22Rv1 (cell line): Measurements from ENCODE around the gene VIM.

Experiments
- H3K27ac ChIP-seq: fragments of 450-650 bp; 2 replicates; pipeline ENCODE4 v1.5.1; 2017
- ZFX ChIP-seq: fragments of 450-650 bp; IDR thresholded peaks from 2 replicates; pipeline ENCODE4 v1.6.1; 2017; ENCODE audit warnings: antibody characterized with exemption, borderline replicate concordance
- TF ChIP-seq, protein P1 (sequence below): fragments of 450-650 bp; IDR thresholded peaks from 2 replicates; pipeline ENCODE4 v1.5.1; 2017; ENCODE audit warnings: mild to moderate bottlenecking

Gene VIM

DNA sequence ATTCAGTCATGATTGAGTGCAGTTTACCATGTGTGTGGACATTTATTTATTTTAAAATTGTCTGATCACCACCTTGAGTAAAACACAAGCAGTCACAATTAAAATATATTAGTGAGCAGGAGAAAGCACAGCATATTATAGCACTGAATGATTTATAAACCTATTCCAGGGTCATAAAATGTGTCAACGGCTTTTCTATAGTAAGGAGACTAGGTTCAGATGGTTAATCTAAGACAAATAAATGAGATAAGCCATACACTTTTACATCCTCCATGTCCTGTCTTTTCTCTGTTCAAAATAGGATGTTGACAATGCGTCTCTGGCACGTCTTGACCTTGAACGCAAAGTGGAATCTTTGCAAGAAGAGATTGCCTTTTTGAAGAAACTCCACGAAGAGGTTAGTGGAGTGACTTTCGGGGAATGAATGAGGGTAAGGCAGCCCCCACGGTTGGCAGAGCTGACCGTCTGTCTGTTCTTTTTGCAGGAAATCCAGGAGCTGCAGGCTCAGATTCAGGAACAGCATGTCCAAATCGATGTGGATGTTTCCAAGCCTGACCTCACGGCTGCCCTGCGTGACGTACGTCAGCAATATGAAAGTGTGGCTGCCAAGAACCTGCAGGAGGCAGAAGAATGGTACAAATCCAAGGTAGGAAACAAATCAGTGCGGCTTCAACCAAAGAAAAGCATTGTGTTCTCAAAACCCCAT is 5.4 kb downstream of the VIM start:
- no peak for TF ChIP-seq ZFX
- H3K27ac ChIP-seq = no peak overlapping the region

DNA sequence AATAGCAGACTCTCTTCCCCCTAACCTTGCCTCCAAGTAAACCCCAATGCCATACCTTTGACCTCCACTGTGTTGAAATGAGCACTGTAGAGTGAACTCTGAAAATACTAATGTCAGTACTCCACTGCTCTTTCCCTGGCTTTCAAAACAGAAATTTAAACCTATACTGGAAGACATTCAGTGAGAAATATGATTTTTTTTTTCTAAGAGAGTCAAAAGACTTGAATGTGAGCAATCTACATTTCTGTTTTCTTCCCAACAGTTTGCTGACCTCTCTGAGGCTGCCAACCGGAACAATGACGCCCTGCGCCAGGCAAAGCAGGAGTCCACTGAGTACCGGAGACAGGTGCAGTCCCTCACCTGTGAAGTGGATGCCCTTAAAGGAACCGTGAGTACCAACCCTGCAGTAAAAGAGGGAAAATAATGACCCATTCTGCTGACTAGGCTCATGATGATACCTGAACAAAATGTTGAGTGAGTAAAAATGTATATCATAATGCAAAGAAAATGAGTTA is 6.4 kb downstream of the VIM start:
- H3K27ac ChIP-seq = no peak overlapping the region
- TF ChIP-seq, protein P1, sequence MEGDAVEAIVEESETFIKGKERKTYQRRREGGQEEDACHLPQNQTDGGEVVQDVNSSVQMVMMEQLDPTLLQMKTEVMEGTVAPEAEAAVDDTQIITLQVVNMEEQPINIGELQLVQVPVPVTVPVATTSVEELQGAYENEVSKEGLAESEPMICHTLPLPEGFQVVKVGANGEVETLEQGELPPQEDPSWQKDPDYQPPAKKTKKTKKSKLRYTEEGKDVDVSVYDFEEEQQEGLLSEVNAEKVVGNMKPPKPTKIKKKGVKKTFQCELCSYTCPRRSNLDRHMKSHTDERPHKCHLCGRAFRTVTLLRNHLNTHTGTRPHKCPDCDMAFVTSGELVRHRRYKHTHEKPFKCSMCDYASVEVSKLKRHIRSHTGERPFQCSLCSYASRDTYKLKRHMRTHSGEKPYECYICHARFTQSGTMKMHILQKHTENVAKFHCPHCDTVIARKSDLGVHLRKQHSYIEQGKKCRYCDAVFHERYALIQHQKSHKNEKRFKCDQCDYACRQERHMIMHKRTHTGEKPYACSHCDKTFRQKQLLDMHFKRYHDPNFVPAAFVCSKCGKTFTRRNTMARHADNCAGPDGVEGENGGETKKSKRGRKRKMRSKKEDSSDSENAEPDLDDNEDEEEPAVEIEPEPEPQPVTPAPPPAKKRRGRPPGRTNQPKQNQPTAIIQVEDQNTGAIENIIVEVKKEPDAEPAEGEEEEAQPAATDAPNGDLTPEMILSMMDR = no peak
- TF ChIP-seq ZFX = no peak

DNA sequence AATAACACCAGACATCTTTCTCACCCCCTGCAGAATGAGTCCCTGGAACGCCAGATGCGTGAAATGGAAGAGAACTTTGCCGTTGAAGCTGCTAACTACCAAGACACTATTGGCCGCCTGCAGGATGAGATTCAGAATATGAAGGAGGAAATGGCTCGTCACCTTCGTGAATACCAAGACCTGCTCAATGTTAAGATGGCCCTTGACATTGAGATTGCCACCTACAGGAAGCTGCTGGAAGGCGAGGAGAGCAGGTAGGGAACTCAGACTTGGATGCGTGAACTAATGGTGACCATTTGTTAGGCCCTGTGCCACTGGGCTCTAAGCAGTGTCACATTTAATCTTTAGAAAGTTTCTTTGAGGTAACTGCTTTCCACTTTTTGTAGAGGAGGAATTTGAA is 7.1 kb downstream of the VIM start:
- TF ChIP-seq, protein P1 = peak; percentile 19; the same call in 1 of the 2 replicates
- no peak for TF ChIP-seq ZFX
- H3K27ac ChIP-seq = no peak overlapping the region

DNA sequence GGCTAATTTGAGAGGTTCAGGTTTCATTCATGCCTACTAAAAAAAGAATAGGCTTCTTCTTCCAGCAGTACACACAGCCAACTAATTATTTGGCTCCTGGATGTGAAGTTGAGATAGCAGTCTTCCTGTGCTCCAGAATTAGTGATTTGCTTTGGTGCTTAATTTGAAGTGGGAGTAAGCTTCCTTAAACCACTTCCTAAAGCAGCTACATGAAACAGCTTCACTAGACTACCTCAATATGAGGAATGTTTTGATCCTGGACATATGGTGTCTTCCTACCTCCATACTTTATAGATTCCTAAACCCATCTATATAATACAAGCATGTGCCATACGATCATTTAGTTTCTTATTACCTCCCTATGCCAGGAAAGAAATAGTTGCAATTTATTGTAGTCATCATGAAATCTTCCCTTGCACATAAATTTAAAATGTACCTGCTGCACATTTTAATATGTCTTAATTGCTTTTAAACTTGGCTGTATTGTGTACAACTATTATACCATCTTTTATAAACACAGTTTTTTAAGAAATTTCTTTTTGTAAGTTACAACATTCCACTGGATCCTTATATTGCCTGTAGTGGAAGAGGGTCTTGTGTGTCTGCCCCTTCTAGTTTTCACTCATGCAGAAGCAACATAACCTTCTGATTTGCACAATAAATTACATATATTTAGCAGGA is 8.6 kb downstream of the VIM start:
- TF ChIP-seq, protein P1 = no peak
- TF ChIP-seq ZFX = no peak
- H3K27ac ChIP-seq = no peak overlapping the region

DNA sequence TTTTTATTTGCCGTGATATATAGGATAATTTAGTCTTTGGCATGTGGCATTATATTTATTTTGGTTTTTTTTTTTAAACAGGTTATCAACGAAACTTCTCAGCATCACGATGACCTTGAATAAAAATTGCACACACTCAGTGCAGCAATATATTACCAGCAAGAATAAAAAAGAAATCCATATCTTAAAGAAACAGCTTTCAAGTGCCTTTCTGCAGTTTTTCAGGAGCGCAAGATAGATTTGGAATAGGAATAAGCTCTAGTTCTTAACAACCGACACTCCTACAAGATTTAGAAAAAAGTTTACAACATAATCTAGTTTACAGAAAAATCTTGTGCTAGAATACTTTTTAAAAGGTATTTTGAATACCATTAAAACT is 9.1 kb downstream of the VIM start:
- H3K27ac ChIP-seq = no peak overlapping the region
- no peak for TF ChIP-seq ZFX
- TF ChIP-seq, protein P1 = no peak

DNA sequence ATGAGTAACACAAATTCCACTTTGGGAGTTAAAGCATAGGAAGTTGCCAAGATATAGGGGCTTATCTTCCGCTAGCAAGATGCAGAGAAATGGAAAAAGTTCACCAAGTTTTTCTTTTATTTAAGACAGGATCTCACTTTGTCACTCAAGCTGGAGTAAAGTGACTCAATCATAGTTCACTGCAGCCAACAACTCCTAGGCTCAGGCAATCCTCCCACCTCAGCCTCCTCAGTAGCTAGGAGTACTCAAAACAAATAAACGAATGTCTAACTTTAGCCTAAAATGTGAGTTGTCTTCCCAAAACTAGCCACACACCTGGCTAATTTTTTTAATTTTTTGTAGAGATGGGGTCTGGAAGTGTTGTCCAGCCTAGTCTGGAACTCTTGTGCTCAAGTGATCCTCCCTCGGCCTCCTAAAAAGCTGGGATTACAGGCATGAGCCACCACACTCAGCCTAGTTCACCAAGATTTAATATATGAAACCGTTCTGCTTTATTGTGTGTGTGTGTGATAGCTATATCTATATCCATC is 9.9 kb downstream of the VIM start:
- TF ChIP-seq, protein P1 = no peak
- TF ChIP-seq ZFX = no peak

DNA sequence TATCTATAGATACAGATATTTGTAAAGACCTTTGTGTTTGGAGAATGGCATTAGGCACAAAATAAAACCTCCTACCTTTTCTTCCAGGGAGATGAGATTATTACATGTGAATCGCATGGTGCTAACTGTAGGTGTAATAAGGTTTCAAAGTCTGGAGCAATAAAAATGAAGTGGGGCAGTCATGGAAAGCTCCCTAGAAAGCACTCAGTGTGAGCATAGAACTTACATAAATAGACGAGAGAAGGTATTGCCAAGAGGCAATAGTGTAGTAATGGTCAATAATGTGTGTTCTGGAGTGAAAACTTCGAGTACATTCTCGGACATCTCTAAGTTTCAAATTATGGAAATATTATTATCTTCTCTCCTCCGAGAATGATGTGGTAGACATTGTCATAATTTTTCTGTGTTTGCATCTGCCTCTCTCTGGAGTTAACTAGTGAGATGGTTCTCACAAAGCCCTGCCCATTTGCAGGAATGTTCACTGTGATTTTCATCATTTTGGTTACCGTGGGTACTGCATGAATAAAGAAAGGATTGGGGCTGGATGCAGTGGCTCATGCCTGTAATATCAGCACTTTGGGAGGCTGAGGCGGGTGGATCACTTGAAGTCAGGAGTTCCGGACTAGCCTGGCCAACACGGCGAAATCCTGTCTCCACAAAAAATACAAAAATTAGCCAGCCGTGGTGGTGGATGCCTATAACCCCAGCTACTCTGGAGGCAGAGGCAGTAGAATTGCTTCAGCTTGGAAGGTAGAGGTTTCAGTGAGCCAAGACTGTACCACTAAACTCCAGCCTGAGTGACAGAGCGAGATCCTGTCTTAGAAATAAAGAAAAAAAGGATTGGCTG is 10.6 kb downstream of the VIM start:
- H3K27ac ChIP-seq = no peak overlapping the region
- TF ChIP-seq, protein P1 = no peak
- TF ChIP-seq ZFX = no peak

More for the DNA sequence above, 9.9 kb downstream of the VIM start:
- H3K27ac ChIP-seq = no peak overlapping the region
